Measurements from ENCODE around the gene ACKR3. TPM values are rescaled to one million over a fixed set of nuclear protein-coding genes. Genes with fewer than 3 reads are reported as not detected.

Gene ACKR3
- total RNA-seq, 4 donors from 2014 or later = 22.9 to 115 (median 64.6) TPM

- DNase-seq (ENCODE audit: low spot score) (no peak), ATAC-seq (ENCODE audit: low FRiP score) (no peak)
- no peak for TF ChIP-seq CTCF (IDR thresholded peaks at IDR 0.05)
Measured at GRCh38 chr2:236552581-236553363, 16.9 kb upstream of the ACKR3 start.

- ATAC-seq (ENCODE audit: low FRiP score) = no peak
- TF ChIP-seq CTCF (IDR thresholded peaks at IDR 0.05) = no peak
Measured at GRCh38 chr2:236553522-236553921, 16.1 kb upstream of the ACKR3 start.

GRCh38 chr2:236554629-236555282 is 14.9 kb upstream of the ACKR3 start:
- no peak for ATAC-seq (ENCODE audit: low FRiP score)
- TF ChIP-seq CTCF (IDR thresholded peaks at IDR 0.05) = no peak
- DNase-seq (ENCODE audit: low spot score) = no peak

More at GRCh38 chr2:236553522-236553921, 16.1 kb upstream of the ACKR3 start:
- DNase-seq (ENCODE audit: low spot score) = no peak

GRCh38 chr2:236555481-236555880 is 14.1 kb upstream of the ACKR3 start:
- TF ChIP-seq CTCF (IDR thresholded peaks at IDR 0.05) = no peak
- no peak for DNase-seq (ENCODE audit: low spot score)
- no peak for ATAC-seq (ENCODE audit: low FRiP score)

- no peak for ATAC-seq (ENCODE audit: low FRiP score)
- no peak for DNase-seq (ENCODE audit: low spot score)
- no peak for TF ChIP-seq CTCF (IDR thresholded peaks at IDR 0.05)
Measured at GRCh38 chr2:236557306-236558030, 12.2 kb upstream of the ACKR3 start.

GRCh38 chr2:236558036-236558435 is 11.6 kb upstream of the ACKR3 start:
- ATAC-seq (ENCODE audit: low FRiP score) = no peak
- no peak for DNase-seq (ENCODE audit: low spot score)
- no peak for TF ChIP-seq CTCF (IDR thresholded peaks at IDR 0.05)
